Gastroesophageal sphincter (tissue), 3 donors: ENCODE data around the gene PPP2R5E.

ENCODE experiments used
- EP300 ChIP-seq: sonication (generic); formaldehyde crosslinking; IDR thresholded peaks from one replicate; pipeline ENCODE4 v1.6.1; 2017; ENCODE audit warnings: antibody characterized with exemption, mild to moderate bottlenecking
- TF ChIP-seq, protein P1 (sequence below), 4 experiments: fragments of 200-600 bp in 2 of 4; fragments of 450-650 bp in 2 of 4; sonication (generic) in 1 of 4; IDR thresholded peaks; one replicate each; pipeline ENCODE4 v1.5.1; 2017 to 2019; ENCODE audit warnings: antibody characterized with exemption in 4 of 4, mild to moderate bottlenecking in 2 of 4, moderate library complexity in 2 of 4

DNA sequence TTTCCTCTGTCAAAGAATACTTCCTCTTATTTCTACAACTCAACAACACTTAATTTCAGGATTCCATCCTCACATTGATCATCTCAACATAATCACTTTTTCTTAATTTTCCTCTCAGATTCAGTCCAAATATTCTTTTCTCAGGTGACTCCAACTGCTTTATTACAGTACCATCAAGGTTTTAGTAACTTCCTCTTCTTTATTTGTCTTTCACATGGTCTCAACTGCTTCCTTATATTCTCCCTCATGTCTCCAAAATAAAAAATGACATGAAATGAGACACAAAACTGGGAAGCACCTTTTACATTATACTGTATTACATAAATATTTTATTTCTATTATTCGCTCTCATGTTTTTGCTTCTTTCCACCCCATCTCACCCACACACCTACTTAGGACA, 55.5 kb downstream of the PPP2R5E start:
- no peak for TF ChIP-seq EP300
- TF ChIP-seq, protein P1, sequence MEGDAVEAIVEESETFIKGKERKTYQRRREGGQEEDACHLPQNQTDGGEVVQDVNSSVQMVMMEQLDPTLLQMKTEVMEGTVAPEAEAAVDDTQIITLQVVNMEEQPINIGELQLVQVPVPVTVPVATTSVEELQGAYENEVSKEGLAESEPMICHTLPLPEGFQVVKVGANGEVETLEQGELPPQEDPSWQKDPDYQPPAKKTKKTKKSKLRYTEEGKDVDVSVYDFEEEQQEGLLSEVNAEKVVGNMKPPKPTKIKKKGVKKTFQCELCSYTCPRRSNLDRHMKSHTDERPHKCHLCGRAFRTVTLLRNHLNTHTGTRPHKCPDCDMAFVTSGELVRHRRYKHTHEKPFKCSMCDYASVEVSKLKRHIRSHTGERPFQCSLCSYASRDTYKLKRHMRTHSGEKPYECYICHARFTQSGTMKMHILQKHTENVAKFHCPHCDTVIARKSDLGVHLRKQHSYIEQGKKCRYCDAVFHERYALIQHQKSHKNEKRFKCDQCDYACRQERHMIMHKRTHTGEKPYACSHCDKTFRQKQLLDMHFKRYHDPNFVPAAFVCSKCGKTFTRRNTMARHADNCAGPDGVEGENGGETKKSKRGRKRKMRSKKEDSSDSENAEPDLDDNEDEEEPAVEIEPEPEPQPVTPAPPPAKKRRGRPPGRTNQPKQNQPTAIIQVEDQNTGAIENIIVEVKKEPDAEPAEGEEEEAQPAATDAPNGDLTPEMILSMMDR (IDR thresholded peaks at IDR 0.05), result no peak
